Tibial artery (tissue), 4 donors: ENCODE results near the gene PRH2.

Experiments
- DNase-seq, 2 donors: peaks; one replicate each; pipeline ENCODE4 v3.0.0-alpha.2; 2019
- H3K27ac ChIP-seq, 2 donors: fragments of 200-600 bp; sonication (generic) in 1 of 2; 1 replicate in 1 of 2; 2 replicates in 1 of 2; pipeline ENCODE4 v1.5.1; 2018 to 2019; ENCODE audit warnings: mild to moderate bottlenecking in 1 of 2
- H3K27me3 ChIP-seq, 2 donors: fragments of 200-600 bp; sonication (generic) in 1 of 2; one replicate each; pipeline versions ENCODE4 v1.5.1 to v1.6.0; 2016 to 2019
- H3K36me3 ChIP-seq, 3 donors: fragments of 200-600 bp; sonication (generic) in 2 of 3; one replicate each; pipeline ENCODE4 v1.5.1; 2016 to 2019; ENCODE audit warnings: mild to moderate bottlenecking in 2 of 3
- H3K4me1 ChIP-seq, 4 donors: fragments of 200-600 bp; sonication (generic) in 2 of 4; 1 replicate in 3 of 4; 2 replicates in 1 of 4; pipeline ENCODE4 v1.5.1; 2016 to 2019
- H3K4me3 ChIP-seq, 2 donors: fragments of 200-600 bp; sonication (generic) in 1 of 2; 1 replicate in 1 of 2; 2 replicates in 1 of 2; pipeline ENCODE4 v1.5.1; 2018 to 2019; ENCODE audit warnings: mild to moderate bottlenecking in 2 of 2
- H3K9me3 ChIP-seq, 3 donors: fragments of 200-600 bp; sonication (generic) in 1 of 3; one replicate each; pipeline ENCODE4 v1.5.1; 2016 to 2019
- CTCF ChIP-seq, 2 experiments: fragments of 200-600 bp in 1 of 2; fragments of 450-650 bp in 1 of 2; IDR thresholded peaks; one replicate each; pipeline ENCODE4 v1.5.1; 2017 to 2019; ENCODE audit warnings: antibody characterized with exemption in 2 of 2, mild to moderate bottlenecking in 1 of 2, moderate library complexity in 1 of 2
- intact Hi-C: fragments of 100-400 bp; cut with DNase I; formaldehyde crosslinking; loops from one replicate; pipeline ENCODE4 v1.15.0; 2023; ENCODE audit warnings: low total_unique reads

PRH2 gene

GRCh38 chr12:10941916-10942607 lies 13.0 kb downstream of the PRH2 start:
- Histone ChIP-seq H3K27ac (no peak overlapping the region), H3K27me3 (no peaks in the 10 kb centered on the region), H3K4me3 (no peak overlapping the region), H3K4me1 (no peaks in the 10 kb centered on the region), H3K36me3 (no peaks in the 10 kb centered on the region), H3K9me3 (no peaks in the 10 kb centered on the region)
- intact Hi-C loops, result no loop called here
- DNase-seq, result no peak
- no peak for TF ChIP-seq CTCF (IDR thresholded peaks at IDR 0.05)

- Histone ChIP-seq H3K36me3 (no peaks in the 10 kb centered on the region), H3K27ac (no peak overlapping the region), H3K4me1 (no peaks in the 10 kb centered on the region), H3K9me3 (no peaks in the 10 kb centered on the region), H3K27me3 (no peaks in the 10 kb centered on the region), H3K4me3 (no peak overlapping the region)
- intact Hi-C loops, result no loop called here
- no peak for TF ChIP-seq CTCF (IDR thresholded peaks at IDR 0.05)
- DNase-seq, result no peak
Measured at GRCh38 chr12:10943167-10943566, 14.1 kb downstream of the PRH2 start.

- DNase-seq, result no peak
- Histone ChIP-seq H3K9me3 (peaks cover 0 to 9% (median 0%) of the 10 kb centered on the region in 3 donors), H3K36me3 (no peaks in the 10 kb centered on the region), H3K4me3 (no peak overlapping the region), H3K27me3 (no peaks in the 10 kb centered on the region), H3K27ac (no peak overlapping the region), H3K4me1 (peaks cover 0 to 14% (median 0%) of the 10 kb centered on the region in 4 donors)
- intact Hi-C loops, result no loop called here
- TF ChIP-seq CTCF (IDR thresholded peaks at IDR 0.05), result no peak
Measured at GRCh38 chr12:10952645-10953044, 23.6 kb downstream of the PRH2 start.

DNA sequence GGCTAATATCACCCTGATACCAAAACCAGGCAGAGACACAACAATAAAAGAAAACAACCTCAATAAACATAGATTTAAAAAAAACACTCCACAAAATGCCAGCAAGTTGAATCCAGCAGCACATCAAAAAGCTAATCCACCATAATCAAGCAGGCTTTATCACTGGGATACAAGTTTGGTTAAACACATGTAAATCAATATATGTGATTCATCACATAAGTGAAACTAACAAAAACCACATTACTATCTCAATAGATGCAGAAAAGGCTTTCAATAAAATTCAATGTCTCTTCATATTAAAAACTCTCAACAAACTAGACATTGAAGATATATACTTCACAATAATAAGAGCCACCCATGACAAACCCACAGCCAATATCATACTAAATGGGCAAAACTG lies 27.0 kb downstream of the PRH2 start:
- Histone ChIP-seq H3K27ac (no peak overlapping the region), H3K36me3 (no peaks in the 10 kb centered on the region), H3K9me3 (peaks cover 0 to 9% (median 0%) of the 10 kb centered on the region in 3 donors), H3K27me3 (no peaks in the 10 kb centered on the region), H3K4me1 (peaks cover 0 to 14% (median 0%) of the 10 kb centered on the region in 4 donors), H3K4me3 (no peak overlapping the region)
- intact Hi-C loops, result no loop called here
- no peak for TF ChIP-seq CTCF (IDR thresholded peaks at IDR 0.05)
- DNase-seq, result no peak

DNA sequence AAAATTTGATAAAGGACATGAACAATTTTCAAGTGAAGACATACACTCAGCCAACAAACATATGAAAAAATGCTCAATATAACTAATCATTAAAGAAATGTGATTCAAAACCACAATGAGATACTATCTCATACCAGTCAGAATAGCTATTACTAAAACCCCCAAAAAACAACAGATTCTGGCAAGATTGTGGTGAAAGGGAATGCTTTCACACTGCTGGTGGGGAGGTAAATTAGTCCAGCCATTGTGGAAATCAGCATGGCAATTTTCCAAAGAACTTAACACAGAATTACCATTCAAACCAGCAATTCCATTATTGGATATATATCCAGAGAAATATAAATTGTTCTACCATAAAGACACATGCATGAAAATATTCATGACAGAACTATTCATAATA lies 28.7 kb downstream of the PRH2 start:
- peaks cover 0 to 9% (median 0%) of the 10 kb centered on the region in 3 donors for H3K9me3 ChIP-seq
- no peaks in the 10 kb centered on the region for H3K36me3 ChIP-seq
- TF ChIP-seq CTCF (IDR thresholded peaks at IDR 0.05), result no peak
- no peak overlapping the region for H3K4me3 ChIP-seq
- no peak for DNase-seq
- peaks cover 0 to 11% (median 0%) of the 10 kb centered on the region in 4 donors for H3K4me1 ChIP-seq
- intact Hi-C loops, result no loop called here
- no peak overlapping the region for H3K27ac ChIP-seq
- H3K27me3 ChIP-seq, result no peaks in the 10 kb centered on the region
